NCI-H2171 (cell line): Measurements from ENCODE around the gene HDAC1.
"Not testable (repeated sequence)": the region's sequence is repeated elsewhere in the genome, so short reads cannot be mapped to it uniquely, and the experiment has no call there.

ENCODE experiments used
- DNase-seq: peaks from one replicate; lab custom pipeline; 2025; lab: John Stamatoyannopoulos, UW

Gene HDAC1

GRCh38 chr1:32274646-32275340 lies 17.1 kb upstream of the HDAC1 start:
- no peak for DNase-seq

DNA sequence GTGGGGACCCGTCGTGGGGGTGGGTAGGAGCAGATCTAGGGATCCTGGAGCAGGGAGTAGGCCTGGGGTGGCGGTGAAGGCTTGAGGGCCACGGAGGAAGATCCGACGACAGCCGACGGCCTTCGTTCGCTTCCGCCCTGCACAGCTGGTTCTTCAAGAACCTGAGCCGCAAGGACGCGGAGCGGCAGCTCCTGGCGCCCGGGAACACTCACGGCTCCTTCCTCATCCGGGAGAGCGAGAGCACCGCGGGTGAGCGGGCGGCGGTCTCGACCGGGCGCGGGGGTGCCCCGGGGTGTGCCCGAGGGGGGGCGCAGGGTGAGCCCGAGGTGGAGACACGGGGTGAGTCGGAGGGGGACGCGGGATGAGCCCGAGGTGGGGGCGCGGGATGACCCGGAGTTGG lies 16.5 kb upstream of the HDAC1 start:
- no peak for DNase-seq

DNA sequence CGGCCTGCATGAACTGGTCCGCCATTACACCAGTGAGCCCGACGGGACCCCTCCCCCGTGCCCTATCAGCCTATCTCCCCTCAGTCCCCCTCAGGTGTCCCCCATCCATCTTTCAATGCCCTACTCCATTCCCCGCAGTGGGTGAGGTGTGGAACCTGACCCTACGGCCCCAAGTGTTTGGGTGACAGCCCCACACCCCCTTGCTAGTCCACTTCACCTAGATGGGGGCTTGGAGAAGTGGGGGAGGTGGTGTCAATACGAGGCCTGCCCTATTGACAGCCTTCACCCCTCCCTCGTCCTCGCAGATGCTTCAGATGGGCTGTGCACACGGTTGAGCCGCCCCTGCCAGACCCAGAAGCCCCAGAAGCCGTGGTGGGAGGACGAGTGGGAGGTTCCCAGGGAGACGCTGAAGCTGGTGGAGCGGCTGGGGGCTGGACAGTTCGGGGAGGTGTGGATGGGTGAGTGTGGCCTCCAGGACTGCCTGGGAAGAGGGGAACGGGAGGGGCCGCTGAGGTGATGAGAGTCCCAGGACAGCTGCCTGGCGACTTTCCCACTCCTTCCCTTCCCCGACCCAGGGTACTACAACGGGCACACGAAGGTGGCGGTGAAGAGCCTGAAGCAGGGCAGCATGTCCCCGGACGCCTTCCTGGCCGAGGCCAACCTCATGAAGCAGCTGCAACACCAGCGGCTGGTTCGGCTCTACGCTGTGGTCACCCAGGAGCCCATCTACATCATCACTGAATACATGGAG lies 15.7 kb upstream of the HDAC1 start:
- no peak for DNase-seq

GRCh38 chr1:32284777-32285176 lies 7.1 kb upstream of the HDAC1 start:
- DNase-seq, result not testable (repeated sequence)

DNA sequence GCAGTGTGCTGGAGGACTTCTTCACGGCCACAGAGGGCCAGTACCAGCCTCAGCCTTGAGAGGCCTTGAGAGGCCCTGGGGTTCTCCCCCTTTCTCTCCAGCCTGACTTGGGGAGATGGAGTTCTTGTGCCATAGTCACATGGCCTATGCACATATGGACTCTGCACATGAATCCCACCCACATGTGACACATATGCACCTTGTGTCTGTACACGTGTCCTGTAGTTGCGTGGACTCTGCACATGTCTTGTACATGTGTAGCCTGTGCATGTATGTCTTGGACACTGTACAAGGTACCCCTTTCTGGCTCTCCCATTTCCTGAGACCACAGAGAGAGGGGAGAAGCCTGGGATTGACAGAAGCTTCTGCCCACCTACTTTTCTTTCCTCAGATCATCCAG lies 6.2 kb upstream of the HDAC1 start:
- no peak for DNase-seq

DNA sequence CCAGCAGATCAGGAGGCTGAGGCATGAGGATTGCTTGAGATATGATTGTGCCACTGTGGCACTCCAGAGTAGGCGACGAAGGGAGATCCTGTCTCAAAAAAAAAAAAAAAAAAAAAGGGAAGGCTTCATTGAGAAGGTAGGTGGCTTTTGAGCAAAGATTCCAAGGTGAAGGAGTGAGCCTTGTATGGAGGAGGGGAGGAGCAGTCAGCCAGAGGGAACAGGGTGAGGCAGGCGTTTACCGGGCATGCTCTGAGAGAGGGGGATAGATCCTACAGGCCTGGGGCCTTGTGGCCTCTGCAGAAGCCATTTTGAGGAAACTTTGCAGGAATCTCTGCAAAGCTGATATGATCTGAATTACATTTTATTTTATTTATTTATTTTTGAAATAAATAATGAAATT lies 5.1 kb upstream of the HDAC1 start:
- DNase-seq, result no peak

- DNase-seq, result no peak
Observed at GRCh38 chr1:32289256-32289655, 2.6 kb upstream of the HDAC1 start.

GRCh38 chr1:32291145-32291707 lies 657 bp upstream of the HDAC1 start:
- no peak for DNase-seq

- not testable (repeated sequence) for DNase-seq
Observed at GRCh38 chr1:32298211-32298610, 6.3 kb downstream of the HDAC1 start.

DNA sequence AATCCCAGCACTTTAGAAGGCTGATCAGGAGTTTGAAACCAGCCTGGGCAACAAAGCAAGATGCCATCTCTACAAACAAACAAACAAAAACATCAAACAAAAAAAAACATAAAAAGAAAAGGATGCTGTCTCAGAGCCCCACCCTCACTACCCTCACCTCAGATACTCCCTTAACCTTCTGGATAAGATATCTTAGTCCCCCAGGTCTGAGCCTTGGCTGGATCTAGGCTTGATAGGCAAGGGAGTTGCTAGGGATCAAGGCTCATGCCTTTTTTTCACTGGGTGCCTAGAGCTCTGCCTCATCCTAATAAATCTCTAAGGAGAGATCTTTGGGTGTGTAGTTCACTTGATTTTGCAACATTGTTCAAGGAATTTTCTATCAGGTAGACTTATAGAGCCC lies 7.4 kb downstream of the HDAC1 start:
- DNase-seq, result no peak

DNA sequence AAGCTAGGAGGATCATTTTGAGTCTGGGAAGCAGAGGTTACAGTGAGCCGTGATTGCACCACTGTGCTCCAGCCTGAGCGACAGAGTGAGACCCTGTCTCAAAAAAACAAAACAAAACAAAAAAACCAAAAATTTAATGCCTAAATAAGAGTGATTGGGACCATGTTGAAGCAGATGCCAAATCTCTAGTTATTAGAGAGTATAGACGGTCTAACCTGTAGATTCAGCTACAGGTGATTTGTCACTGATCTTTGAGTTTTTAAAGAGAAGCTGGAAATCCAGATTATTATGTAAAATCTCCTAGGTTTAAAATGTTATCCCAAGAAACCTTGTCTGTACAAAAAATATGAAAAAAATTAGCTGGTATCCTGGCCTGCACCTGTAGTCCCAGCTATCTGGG lies 11.5 kb downstream of the HDAC1 start:
- DNase-seq, result no peak

DNA sequence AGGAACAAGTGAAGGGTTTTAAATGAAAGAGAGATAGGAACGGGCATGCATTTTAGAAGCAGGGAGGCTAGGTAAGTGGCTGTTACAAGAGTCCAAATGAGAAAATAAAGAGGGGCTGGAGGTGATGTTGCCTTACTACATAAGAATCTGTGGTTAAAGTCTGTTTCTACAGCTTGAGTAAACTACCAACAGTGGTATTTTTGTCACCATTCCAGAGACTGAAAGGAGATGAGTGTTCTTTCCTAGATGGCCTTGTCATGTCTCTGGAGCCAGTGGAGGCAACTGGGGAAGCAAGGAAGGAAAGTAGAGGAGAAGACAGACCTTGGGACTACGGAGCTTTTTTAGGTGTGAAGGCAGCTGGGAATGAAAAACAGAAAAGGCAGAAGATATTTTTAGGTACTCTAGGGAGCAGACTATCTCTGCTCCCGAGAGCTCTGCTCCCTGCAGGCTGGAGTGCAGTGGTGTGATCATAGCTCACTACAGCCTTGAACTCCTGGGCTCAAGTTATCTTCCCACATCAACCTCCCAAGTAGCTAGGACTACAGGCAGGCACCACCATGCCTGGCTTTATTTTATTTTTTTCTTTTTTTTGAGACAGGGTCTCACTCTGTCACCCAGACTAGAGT lies 12.2 kb downstream of the HDAC1 start:
- no peak for DNase-seq

GRCh38 chr1:32305310-32305709 lies 13.4 kb downstream of the HDAC1 start:
- DNase-seq, result no peak

DNA sequence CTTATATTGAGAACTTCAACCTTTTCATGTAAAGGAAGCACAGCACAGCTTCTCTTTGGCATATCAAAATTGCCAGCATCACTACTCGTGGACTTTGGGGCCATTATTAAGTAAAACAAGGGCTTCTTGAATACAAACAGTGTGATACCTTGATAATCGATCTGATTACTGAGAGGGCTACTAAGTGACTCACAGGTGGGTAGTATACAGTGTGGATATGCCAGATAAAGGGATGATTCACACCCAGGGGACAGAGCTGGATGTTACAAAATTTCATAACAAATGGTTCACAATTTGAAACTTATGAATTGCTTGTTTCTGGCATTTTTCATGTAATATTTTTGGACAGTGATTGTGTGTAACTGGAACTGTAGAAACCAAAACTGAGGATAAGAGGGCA lies 15.4 kb downstream of the HDAC1 start:
- no peak for DNase-seq

GRCh38 chr1:32309960-32310359 lies 18.1 kb downstream of the HDAC1 start:
- DNase-seq, result no peak

GRCh38 chr1:32311709-32312393 lies 20.0 kb downstream of the HDAC1 start:
- DNase-seq, result no peak

DNA sequence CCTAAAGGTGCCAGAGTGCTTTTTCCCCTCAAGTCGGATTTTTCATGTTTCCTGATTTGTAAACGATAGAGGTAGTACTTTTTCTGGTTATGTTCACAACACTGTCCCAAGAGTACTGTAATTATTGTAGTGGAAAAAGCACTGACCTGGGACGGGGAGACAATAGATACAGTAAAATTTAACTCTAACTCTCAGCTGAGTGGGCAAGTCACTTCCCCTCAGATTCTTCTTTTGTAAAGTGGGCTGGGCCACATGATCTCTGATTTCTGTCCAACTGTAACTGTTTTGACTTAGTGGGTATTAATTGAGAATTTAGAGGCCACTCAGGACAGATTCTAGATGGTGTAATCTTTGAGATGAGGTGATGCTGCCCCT lies 25.0 kb downstream of the HDAC1 start:
- no peak for DNase-seq

DNA sequence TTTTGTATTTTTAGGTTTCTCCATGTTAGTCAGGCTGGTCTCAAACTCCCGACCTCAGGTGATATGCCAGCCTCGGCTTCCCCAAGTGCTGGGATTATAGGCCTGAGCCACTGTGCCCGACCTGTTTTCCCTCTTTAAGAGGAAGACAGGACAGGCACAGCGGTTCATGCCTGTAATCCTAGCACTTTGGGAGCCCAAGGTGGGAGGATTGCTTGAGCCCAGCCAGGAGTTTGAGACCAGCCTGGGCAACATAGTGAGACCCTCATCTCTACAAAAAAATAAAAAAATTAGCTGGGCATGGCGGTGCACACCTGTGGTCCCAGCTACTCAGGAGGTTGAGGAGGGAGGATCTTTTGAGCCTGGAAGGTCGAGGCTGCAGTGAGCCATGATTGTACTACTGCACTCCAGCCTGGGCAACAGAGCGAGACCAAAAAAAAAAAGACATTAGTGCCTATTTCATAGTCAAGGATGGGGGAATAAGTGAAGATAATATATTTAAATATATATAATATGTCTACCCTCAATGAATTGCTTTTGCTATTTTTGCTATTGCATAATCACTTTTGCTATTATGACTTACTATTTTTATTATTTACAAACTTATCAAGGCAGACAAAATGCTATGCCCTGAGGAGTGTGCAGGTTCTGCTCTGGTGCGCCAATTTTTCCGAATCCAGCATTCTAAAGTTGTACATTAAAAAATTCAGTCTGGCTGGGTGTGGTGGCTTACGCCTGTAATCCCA lies 26.4 kb downstream of the HDAC1 start:
- DNase-seq, result no peak

- DNase-seq, result no peak
Observed at GRCh38 chr1:32321712-32322291, 29.9 kb downstream of the HDAC1 start.

GRCh38 chr1:32327204-32327603 lies 35.3 kb downstream of the HDAC1 start:
- DNase-seq, result no peak

GRCh38 chr1:32329931-32330466 lies 38.1 kb downstream of the HDAC1 start:
- no peak for DNase-seq
